WTC11 (cell line): ENCODE results near the gene LRRC31.

Source experiments
- CBFB ChIP-seq: sonication (generic); formaldehyde crosslinking; IDR thresholded peaks from 2 replicates; pipeline ENCODE4 v1.8.1; 2022; ENCODE audit warnings: mild to moderate bottlenecking, low read depth, missing genetic modification reagents
- NFYB ChIP-seq: sonication (generic); formaldehyde crosslinking; conservative IDR thresholded peaks from 2 replicates; pipeline ENCODE4 v1.8.0; 2022; ENCODE audit warnings: low read depth, missing genetic modification reagents
- NR2C2 ChIP-seq: sonication (generic); formaldehyde crosslinking; IDR thresholded peaks from 2 replicates; pipeline ENCODE4 v1.8.0; 2022; ENCODE audit warnings: mild to moderate bottlenecking, missing genetic modification reagents
- TCF7 ChIP-seq: sonication (generic); formaldehyde crosslinking; IDR thresholded peaks from 2 replicates; pipeline ENCODE4 v1.8.0; 2022; ENCODE audit warnings: mild to moderate bottlenecking, low read depth, missing genetic modification reagents, moderate library complexity
- TF ChIP-seq, protein P1 (sequence below): sonication (generic); formaldehyde crosslinking; IDR thresholded peaks from 2 replicates; pipeline ENCODE4 v1.8.1; 2022; ENCODE audit warnings: low read depth, missing genetic modification reagents, borderline replicate concordance
- TF ChIP-seq, protein P2 (sequence below): fragments of 200-600 bp; IDR thresholded peaks from 2 replicates; pipeline ENCODE4 v1.8.0; 2022; ENCODE audit warnings: antibody characterized with exemption

DNA sequence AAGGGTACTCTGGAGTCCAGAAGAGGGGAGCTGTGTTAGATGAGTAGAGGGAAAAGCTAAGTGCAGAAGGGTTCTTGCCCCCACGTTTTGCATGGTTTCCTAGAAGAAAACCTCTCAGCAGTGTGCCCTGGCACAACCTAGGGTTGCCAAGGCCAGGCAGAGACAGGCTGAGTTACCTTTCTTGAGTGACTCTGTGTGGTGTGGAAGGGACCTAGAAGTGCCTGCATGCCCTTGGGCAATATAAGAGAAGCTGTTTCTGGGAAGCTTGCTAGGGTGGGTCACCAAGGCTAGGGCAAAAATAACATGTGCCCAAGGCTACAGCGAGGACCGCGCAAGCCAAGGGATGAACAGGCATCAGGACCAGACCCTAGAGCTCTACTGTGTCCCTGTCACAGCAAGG lies 38.2 kb upstream of the LRRC31 start:
- TF ChIP-seq, protein P1, sequence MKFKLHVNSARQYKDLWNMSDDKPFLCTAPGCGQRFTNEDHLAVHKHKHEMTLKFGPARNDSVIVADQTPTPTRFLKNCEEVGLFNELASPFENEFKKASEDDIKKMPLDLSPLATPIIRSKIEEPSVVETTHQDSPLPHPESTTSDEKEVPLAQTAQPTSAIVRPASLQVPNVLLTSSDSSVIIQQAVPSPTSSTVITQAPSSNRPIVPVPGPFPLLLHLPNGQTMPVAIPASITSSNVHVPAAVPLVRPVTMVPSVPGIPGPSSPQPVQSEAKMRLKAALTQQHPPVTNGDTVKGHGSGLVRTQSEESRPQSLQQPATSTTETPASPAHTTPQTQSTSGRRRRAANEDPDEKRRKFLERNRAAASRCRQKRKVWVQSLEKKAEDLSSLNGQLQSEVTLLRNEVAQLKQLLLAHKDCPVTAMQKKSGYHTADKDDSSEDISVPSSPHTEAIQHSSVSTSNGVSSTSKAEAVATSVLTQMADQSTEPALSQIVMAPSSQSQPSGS (CRISPR knock-in tag), result no peak
- TF ChIP-seq NR2C2 (CRISPR knock-in tag) (no peak), NFYB (CRISPR knock-in tag) (no peak), TCF7 (CRISPR knock-in tag) (no peak), CBFB (no peak)
- TF ChIP-seq, protein P2, sequence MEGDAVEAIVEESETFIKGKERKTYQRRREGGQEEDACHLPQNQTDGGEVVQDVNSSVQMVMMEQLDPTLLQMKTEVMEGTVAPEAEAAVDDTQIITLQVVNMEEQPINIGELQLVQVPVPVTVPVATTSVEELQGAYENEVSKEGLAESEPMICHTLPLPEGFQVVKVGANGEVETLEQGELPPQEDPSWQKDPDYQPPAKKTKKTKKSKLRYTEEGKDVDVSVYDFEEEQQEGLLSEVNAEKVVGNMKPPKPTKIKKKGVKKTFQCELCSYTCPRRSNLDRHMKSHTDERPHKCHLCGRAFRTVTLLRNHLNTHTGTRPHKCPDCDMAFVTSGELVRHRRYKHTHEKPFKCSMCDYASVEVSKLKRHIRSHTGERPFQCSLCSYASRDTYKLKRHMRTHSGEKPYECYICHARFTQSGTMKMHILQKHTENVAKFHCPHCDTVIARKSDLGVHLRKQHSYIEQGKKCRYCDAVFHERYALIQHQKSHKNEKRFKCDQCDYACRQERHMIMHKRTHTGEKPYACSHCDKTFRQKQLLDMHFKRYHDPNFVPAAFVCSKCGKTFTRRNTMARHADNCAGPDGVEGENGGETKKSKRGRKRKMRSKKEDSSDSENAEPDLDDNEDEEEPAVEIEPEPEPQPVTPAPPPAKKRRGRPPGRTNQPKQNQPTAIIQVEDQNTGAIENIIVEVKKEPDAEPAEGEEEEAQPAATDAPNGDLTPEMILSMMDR, result no peak
